NT2/D1 (cell line): ENCODE results near the gene DOCK11.

Source experiments
- SUZ12 ChIP-seq: IDR thresholded peaks from 2 replicates; pipeline ENCODE4 v1.6.1; 2011; ENCODE audit not compliant: insufficient read length, insufficient read depth; ENCODE audit errors: extremely low read depth
- ZNF274 ChIP-seq: IDR thresholded peaks from 2 replicates; pipeline ENCODE4 v1.6.1; 2011; ENCODE audit warnings: mild to moderate bottlenecking, low read depth, low read length

DNA sequence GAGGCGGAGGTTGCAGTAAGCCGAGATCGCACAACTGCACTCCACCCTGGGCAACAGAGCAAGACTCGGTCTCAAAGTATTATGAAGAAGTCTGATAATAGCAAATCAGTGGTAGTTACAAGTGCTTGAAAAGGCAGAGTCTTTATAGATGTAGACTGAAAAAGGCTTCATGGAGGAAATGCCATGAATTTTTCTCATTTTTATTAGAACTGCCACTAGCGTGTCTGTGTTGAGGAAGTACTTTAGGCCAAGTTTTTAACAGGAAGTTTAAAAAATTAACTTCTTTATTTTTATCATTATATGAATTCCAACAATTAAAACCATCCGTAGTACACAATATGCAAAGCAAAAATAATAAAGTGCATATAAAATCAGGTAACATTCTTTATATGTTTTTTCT lies 199.0 kb downstream of the DOCK11 start:
- TF ChIP-seq SUZ12 (no peak), ZNF274 (no peak)
